Body of pancreas (tissue), 4 donors: ENCODE results near the gene TNFRSF18.

Experiments used
- POLR2A ChIP-seq, 3 donors: fragments of 450-650 bp; IDR thresholded peaks; one replicate each; pipeline ENCODE4 v1.6.1; 2016; ENCODE audit warnings: antibody characterized with exemption in 3 of 3, mild to moderate bottlenecking in 2 of 3
- TF ChIP-seq, protein P1 (sequence below), 7 experiments: fragments of 450-650 bp in 4 of 7; fragments of 200-600 bp in 3 of 7; sonication (generic) in 3 of 7; IDR thresholded peaks; one replicate each; pipeline ENCODE4 v1.5.1; 2016 to 2019; ENCODE audit warnings: antibody characterized with exemption in 7 of 7

DNA sequence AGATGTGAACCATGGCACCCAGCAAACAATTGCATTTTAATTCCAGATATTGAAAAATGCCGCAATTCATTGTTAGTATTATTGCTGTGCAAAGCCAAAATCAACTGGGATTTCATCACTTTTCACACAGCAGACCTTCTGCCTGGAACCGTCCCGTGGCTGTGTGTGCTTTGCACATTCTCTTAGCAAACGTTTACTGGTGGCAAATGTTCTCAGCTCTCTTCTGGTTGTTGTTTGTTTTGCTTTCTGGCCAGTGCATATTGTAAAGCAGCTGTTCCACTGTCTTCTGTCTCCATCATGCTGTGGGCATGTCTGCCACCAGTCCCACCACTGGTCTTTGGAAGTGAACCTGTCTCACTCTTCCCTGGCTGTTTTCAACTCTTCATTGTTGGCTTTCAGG lies 52.5 kb downstream of the TNFRSF18 start:
- no peak for TF ChIP-seq POLR2A (IDR thresholded peaks at IDR 0.05)
- TF ChIP-seq, protein P1, sequence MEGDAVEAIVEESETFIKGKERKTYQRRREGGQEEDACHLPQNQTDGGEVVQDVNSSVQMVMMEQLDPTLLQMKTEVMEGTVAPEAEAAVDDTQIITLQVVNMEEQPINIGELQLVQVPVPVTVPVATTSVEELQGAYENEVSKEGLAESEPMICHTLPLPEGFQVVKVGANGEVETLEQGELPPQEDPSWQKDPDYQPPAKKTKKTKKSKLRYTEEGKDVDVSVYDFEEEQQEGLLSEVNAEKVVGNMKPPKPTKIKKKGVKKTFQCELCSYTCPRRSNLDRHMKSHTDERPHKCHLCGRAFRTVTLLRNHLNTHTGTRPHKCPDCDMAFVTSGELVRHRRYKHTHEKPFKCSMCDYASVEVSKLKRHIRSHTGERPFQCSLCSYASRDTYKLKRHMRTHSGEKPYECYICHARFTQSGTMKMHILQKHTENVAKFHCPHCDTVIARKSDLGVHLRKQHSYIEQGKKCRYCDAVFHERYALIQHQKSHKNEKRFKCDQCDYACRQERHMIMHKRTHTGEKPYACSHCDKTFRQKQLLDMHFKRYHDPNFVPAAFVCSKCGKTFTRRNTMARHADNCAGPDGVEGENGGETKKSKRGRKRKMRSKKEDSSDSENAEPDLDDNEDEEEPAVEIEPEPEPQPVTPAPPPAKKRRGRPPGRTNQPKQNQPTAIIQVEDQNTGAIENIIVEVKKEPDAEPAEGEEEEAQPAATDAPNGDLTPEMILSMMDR (IDR thresholded peaks at IDR 0.05): no peak
